ENCODE measurements around the gene SLC25A29.

The SLC25A29 gene

DNA sequence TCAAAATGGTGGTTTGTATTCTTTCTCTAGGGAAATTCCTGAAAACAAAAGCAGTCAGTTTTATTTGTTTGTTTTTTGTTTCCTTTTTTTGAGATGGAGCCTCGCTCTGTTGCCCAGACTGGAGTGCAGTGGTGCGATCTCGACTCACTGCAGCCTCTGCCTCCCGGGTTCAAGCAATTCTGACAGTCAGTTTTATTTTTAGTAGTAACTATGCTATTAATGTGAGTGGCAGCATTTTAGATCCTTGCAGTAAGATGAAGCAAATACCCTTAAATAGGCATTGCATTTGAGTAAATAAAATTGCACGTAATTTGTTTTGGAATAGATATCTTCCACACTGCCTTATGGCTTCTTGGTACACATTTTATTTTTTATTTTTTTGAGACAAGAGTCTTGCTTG is 43.7 kb downstream of the SLC25A29 start:
- no peaks in the 10 kb centered on the region for H3K27me3 ChIP-seq (replicated peaks; ENCODE audit: control insufficient read depth, insufficient read depth, low read length, poor library complexity, severe bottlenecking)
- H3K36me3 ChIP-seq (ENCODE audit: control insufficient read depth, insufficient read depth, low read length): peaks cover 21% of the 10 kb centered on the region
- no peak overlapping the region for H3K4me3 ChIP-seq (ENCODE audit: insufficient read depth, low read depth, low read length, poor library complexity, severe bottlenecking)
- DNase-seq: no peak
- H3K9me3 ChIP-seq (ENCODE audit: control insufficient read depth, low read length): no peaks in the 10 kb centered on the region
- peaks cover 20% of the 10 kb centered on the region for H3K4me1 ChIP-seq (ENCODE audit: control insufficient read depth, insufficient read depth, low read length, poor library complexity, severe bottlenecking)
- no peak overlapping the region for H3K27ac ChIP-seq (ENCODE audit: insufficient read depth, low read length, poor library complexity, severe bottlenecking)

DNA sequence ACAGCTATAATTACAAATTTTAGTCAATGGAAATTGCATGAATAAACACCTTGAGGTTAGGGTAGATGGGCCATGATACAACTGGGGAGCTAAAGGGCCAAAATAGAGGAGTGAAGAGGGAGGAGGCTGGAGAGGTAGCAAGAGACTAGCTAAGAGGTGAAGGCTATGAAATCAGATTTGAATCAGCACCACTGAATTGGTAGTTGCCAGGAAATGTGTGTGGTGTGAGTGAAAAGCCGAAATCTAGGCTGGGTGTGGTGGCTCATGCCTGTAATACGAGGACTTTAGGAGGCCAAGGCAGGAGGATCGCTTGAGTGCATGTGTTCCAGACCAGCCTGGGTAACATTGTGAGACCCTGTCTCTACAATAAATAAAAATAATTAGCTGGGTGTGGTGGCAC is 44.6 kb downstream of the SLC25A29 start:
- H3K27ac ChIP-seq (ENCODE audit: insufficient read depth, low read length, poor library complexity, severe bottlenecking): no peak overlapping the region
- H3K4me3 ChIP-seq (ENCODE audit: insufficient read depth, low read depth, low read length, poor library complexity, severe bottlenecking): no peak overlapping the region
- H3K36me3 ChIP-seq (ENCODE audit: control insufficient read depth, insufficient read depth, low read length): peaks cover 21% of the 10 kb centered on the region
- no peaks in the 10 kb centered on the region for H3K9me3 ChIP-seq (ENCODE audit: control insufficient read depth, low read length)
- H3K4me1 ChIP-seq (ENCODE audit: control insufficient read depth, insufficient read depth, low read length, poor library complexity, severe bottlenecking): peaks cover 20% of the 10 kb centered on the region
- no peak for DNase-seq
- H3K27me3 ChIP-seq (replicated peaks; ENCODE audit: control insufficient read depth, insufficient read depth, low read length, poor library complexity, severe bottlenecking): no peaks in the 10 kb centered on the region

DNA sequence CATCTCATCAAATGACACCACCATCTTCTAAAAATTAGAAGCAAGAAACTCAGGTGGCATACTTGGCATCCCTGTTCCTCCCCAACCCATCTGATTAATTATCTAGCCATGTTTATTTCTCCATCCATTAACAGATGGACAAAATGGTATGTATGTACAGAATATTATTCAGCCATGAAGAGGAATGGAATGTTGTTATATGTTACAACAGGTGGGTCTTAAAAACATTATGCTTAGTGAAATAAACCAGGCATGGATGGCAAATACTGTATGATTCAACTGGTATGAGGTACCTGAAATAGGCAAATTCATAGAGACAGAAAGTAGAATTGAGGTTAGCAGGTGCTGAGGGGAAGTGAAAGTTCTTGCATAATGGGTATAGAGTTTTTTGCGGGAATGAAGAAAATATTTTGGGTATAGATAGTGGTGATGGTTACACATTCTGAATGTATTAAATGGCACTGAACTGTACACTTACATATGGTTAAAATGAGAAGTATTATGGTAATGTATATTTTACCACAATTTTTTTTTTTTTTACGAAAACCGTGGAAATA is 49.8 kb downstream of the SLC25A29 start:
- no peak overlapping the region for H3K4me3 ChIP-seq (ENCODE audit: insufficient read depth, low read depth, low read length, poor library complexity, severe bottlenecking)
- no peaks in the 10 kb centered on the region for H3K9me3 ChIP-seq (ENCODE audit: control insufficient read depth, low read length)
- peaks cover 19% of the 10 kb centered on the region for H3K4me1 ChIP-seq (ENCODE audit: control insufficient read depth, insufficient read depth, low read length, poor library complexity, severe bottlenecking)
- no peak overlapping the region for H3K27ac ChIP-seq (ENCODE audit: insufficient read depth, low read length, poor library complexity, severe bottlenecking)
- no peaks in the 10 kb centered on the region for H3K27me3 ChIP-seq (replicated peaks; ENCODE audit: control insufficient read depth, insufficient read depth, low read length, poor library complexity, severe bottlenecking)
- H3K36me3 ChIP-seq (ENCODE audit: control insufficient read depth, insufficient read depth, low read length): no peaks in the 10 kb centered on the region
- DNase-seq: no peak

DNA sequence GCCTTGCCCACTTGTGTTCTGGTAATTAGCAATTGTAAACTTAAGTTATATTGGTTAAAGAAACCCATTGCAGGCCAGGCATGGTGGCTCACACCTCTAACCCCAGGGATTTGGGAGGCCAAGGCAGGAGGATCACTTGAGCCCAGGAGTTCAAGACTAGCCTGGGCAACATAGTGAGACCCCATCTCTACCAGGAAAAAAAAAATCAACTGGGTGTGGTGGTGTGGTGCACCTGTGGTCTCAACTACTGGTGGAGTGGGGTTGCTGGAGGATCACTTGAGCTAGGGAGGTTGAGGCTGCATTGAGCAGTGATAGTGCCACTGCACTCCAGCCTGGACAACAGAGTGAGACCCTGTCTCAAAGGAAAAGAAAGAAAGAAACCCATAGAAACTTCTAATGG is 53.6 kb downstream of the SLC25A29 start:
- Histone ChIP-seq H3K27ac (ENCODE audit: insufficient read depth, low read length, poor library complexity, severe bottlenecking) (no peak overlapping the region), H3K36me3 (ENCODE audit: control insufficient read depth, insufficient read depth, low read length) (no peaks in the 10 kb centered on the region), H3K4me1 (ENCODE audit: control insufficient read depth, insufficient read depth, low read length, poor library complexity, severe bottlenecking) (peaks cover 13% of the 10 kb centered on the region), H3K9me3 (ENCODE audit: control insufficient read depth, low read length) (no peaks in the 10 kb centered on the region), H3K4me3 (ENCODE audit: insufficient read depth, low read depth, low read length, poor library complexity, severe bottlenecking) (no peak overlapping the region), H3K27me3 (replicated peaks; ENCODE audit: control insufficient read depth, insufficient read depth, low read length, poor library complexity, severe bottlenecking) (no peaks in the 10 kb centered on the region)
- DNase-seq: no peak

DNA sequence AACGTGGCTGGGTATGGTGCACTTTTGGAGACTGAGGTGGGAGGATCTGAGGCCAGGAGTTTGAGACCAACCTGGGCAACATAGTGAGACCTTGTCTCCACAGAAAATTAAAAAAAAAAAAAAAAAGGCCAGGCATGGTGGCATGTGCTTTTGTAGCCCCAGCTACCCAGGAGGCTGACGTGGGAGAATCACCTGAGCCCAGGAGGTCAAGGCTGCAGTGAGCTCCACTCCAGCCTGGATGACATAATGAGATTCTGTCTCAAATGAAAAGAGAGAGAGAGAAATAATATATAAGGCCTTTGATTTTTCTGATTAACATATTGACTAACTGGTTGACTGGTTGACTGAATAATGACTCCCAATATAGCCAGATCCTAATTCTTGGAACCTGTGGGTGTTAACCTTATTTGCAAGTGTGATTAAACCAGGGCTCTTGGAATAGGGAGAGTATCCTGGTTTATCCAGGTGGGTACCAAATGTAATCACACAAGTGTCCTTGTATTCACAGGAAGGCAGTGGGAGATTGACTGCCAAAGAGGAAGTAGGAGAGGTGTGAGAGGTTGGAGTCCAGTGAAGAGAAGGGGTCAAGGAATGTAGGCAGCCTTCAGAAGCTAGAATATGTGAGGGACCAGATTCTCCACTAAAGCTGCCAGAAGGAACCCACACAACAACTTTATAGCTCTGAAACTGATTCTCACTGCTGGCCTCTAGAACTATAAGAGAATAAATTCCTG is 55.3 kb downstream of the SLC25A29 start:
- DNase-seq: no peak
- Histone ChIP-seq H3K27me3 (replicated peaks; ENCODE audit: control insufficient read depth, insufficient read depth, low read length, poor library complexity, severe bottlenecking) (no peaks in the 10 kb centered on the region), H3K27ac (ENCODE audit: insufficient read depth, low read length, poor library complexity, severe bottlenecking) (no peak overlapping the region), H3K36me3 (ENCODE audit: control insufficient read depth, insufficient read depth, low read length) (no peaks in the 10 kb centered on the region), H3K9me3 (ENCODE audit: control insufficient read depth, low read length) (no peaks in the 10 kb centered on the region), H3K4me3 (ENCODE audit: insufficient read depth, low read depth, low read length, poor library complexity, severe bottlenecking) (no peak overlapping the region), H3K4me1 (ENCODE audit: control insufficient read depth, insufficient read depth, low read length, poor library complexity, severe bottlenecking) (peaks cover 13% of the 10 kb centered on the region)

DNA sequence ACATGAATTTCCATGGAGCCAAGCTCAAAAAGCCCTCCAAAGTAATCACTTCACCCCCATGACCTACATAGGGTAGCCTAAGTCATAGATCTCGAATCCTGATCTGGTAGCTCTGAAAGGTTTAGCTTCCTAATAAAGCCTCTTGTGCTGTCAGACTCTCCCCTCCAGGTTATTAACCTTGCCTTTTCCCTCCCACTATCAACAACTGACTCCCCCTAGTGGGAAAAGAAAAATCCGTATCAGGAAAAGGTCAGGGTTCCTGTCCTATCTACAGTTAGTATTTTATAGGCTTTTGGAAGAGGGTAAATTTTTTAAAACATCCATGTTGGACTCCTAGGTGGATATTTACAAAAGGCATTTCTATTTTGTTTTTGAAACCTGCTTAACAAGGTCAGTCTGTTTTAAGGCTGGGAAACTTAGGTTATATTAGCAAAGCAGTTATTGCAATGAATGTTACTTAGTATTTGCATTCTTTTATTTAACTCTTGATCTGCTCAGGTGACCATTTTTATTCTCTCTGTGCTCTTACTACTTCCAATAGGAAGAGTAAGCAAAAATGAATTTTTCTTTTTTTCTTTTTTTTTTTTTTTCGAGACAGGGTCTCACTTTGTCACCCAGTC is 59.3 kb downstream of the SLC25A29 start:
- H3K4me3 ChIP-seq (ENCODE audit: insufficient read depth, low read depth, low read length, poor library complexity, severe bottlenecking): no peak overlapping the region
- no peak overlapping the region for H3K27ac ChIP-seq (ENCODE audit: insufficient read depth, low read length, poor library complexity, severe bottlenecking)
- H3K4me1 ChIP-seq (ENCODE audit: control insufficient read depth, insufficient read depth, low read length, poor library complexity, severe bottlenecking): peaks cover 18% of the 10 kb centered on the region
- no peaks in the 10 kb centered on the region for H3K27me3 ChIP-seq (replicated peaks; ENCODE audit: control insufficient read depth, insufficient read depth, low read length, poor library complexity, severe bottlenecking)
- H3K36me3 ChIP-seq (ENCODE audit: control insufficient read depth, insufficient read depth, low read length): no peaks in the 10 kb centered on the region
- no peak for DNase-seq
- H3K9me3 ChIP-seq (ENCODE audit: control insufficient read depth, low read length): no peaks in the 10 kb centered on the region

DNA sequence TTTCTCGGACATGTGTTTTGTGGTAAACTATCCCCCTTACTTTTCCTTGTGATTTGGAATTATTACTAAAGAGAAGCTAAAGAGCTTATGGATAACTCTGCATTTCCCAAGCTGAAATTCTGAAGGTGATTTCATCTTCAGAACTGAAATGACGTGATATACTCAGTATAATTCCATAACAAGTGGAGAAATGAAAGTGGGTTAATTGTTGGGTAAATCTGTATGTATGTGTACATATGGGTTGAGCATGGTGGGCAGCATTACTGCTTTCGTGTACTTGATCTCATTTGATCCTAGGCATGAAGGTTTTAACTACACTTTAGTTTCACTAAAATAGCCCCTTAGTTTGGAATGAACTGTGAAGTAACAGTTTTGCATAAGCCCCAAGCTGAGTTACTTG is 63.2 kb downstream of the SLC25A29 start:
- Histone ChIP-seq H3K4me1 (ENCODE audit: control insufficient read depth, insufficient read depth, low read length, poor library complexity, severe bottlenecking) (peaks cover 17% of the 10 kb centered on the region), H3K36me3 (ENCODE audit: control insufficient read depth, insufficient read depth, low read length) (no peaks in the 10 kb centered on the region)

DNA sequence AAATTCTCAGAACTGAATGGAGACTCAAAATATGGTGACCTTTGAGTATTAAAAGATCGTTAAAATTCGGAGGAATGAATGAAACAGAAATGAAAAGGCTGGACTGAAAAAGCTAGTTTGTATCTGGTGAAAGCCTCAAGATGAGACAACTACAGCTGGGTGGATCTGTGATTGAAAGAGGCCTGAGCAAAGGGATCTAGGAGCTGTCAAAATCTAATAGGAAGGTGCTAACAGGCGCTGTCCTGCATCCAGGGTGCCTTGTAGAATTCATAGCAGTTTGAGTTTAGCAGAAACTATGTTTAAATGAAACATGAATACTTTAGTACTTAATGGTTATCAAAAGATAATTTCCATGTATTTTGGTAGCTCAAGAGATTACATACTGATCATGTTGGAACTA is 65.0 kb downstream of the SLC25A29 start:
- H3K27me3 ChIP-seq (replicated peaks; ENCODE audit: control insufficient read depth, insufficient read depth, low read length, poor library complexity, severe bottlenecking): no peaks in the 10 kb centered on the region
- peaks cover 30% of the 10 kb centered on the region for H3K4me1 ChIP-seq (ENCODE audit: control insufficient read depth, insufficient read depth, low read length, poor library complexity, severe bottlenecking)
- no peaks in the 10 kb centered on the region for H3K36me3 ChIP-seq (ENCODE audit: control insufficient read depth, insufficient read depth, low read length)
- H3K9me3 ChIP-seq (ENCODE audit: control insufficient read depth, low read length): no peaks in the 10 kb centered on the region
- peak overlapping the region; percentile 78 for H3K4me3 ChIP-seq (ENCODE audit: insufficient read depth, low read depth, low read length, poor library complexity, severe bottlenecking)
- no peak for DNase-seq
- H3K27ac ChIP-seq (ENCODE audit: insufficient read depth, low read length, poor library complexity, severe bottlenecking): peak overlapping the region; percentile 89

More for the DNA sequence above, 63.2 kb downstream of the SLC25A29 start:
- H3K9me3 ChIP-seq (ENCODE audit: control insufficient read depth, low read length): no peaks in the 10 kb centered on the region
- no peak for DNase-seq
- no peak overlapping the region for H3K4me3 ChIP-seq (ENCODE audit: insufficient read depth, low read depth, low read length, poor library complexity, severe bottlenecking)
- H3K27ac ChIP-seq (ENCODE audit: insufficient read depth, low read length, poor library complexity, severe bottlenecking): no peak overlapping the region
- H3K27me3 ChIP-seq (replicated peaks; ENCODE audit: control insufficient read depth, insufficient read depth, low read length, poor library complexity, severe bottlenecking): no peaks in the 10 kb centered on the region
